Measurements from ENCODE around the gene OLFM2. TPM values are rescaled to one million over a fixed set of nuclear protein-coding genes. Genes with fewer than 3 reads are reported as not detected.
"Not testable (repeated sequence)": the region's sequence is repeated elsewhere in the genome, so short reads cannot be mapped to it uniquely, and the experiment has no call there.

OLFM2 gene
- total and polyA plus RNA-seq, 4 experiments from 2014 or later, result 5.0 to 10.4 (median 9.4) TPM

GRCh38 chr19:9823816-9824215, 112.5 kb downstream of the OLFM2 start:
- intact Hi-C loops (cut with micrococcal nuclease), result no loop called here
- Mint-ChIP-seq H3K36me3 (peaks cover 11 to 14% of the 10 kb centered on the region in 2 donors), H3K4me1 (peaks cover 18 to 47% (median 34%) of the 10 kb centered on the region in 4 donors), H3K27me3 (no peaks in the 10 kb centered on the region), H3K9me3 (no peaks in the 10 kb centered on the region), H3K27ac (peak overlapping the region in 2 of 7 donors; percentile 38 to 64), H3K4me3 (peak overlapping the region in 1 of 8 donors; percentile 30)
- no peaks in the 10 kb centered on the region for H3K36me3 ChIP-seq (ENCODE audit: insufficient read depth, low read length)
- no peak overlapping the region for H3K27ac ChIP-seq (ENCODE audit: low read depth, low read length)
- DNase-seq, result no peak
- POLR2A ChIA-PET (ENCODE audit: partially characterized antibody), result no interaction called here
- no peak overlapping the region for H3K4me3 ChIP-seq (ENCODE audit: low read length in 2 of 2)
- no peaks in the 10 kb centered on the region for H3K9me3 ChIP-seq (ENCODE audit: control insufficient read depth in 1 of 2, low read length in 2 of 2)
- H3K4me1 ChIP-seq (ENCODE audit: insufficient read depth, low read length), result peaks cover 28% of the 10 kb centered on the region
- no peaks in the 10 kb centered on the region for H3K27me3 ChIP-seq (ENCODE audit: insufficient read depth, low read length)
- CTCF ChIA-PET (ENCODE audit: partially characterized antibody), result no interaction called here

GRCh38 chr19:9820034-9820433, 116.3 kb downstream of the OLFM2 start:
- intact Hi-C loops (cut with micrococcal nuclease); H3K36me3 ChIP-seq (ENCODE audit: insufficient read depth, low read length); H3K27me3 Mint-ChIP-seq; CTCF ChIA-PET (ENCODE audit: partially characterized antibody); H3K9me3 Mint-ChIP-seq; H3K27me3 ChIP-seq (ENCODE audit: insufficient read depth, low read length); DNase-seq; H3K9me3 ChIP-seq (ENCODE audit: control insufficient read depth in 1 of 2, low read length in 2 of 2): not testable (repeated sequence)
- peaks cover 19% of the 10 kb centered on the region for H3K4me1 ChIP-seq (ENCODE audit: insufficient read depth, low read length)
- peak overlapping the region; percentile 89 to 95 (median 91) for H3K4me3 Mint-ChIP-seq
- peaks cover 12 to 19% of the 10 kb centered on the region in 2 donors for H3K36me3 Mint-ChIP-seq
- peak overlapping the region; percentile 66 for H3K27ac ChIP-seq (ENCODE audit: low read depth, low read length)
- peak overlapping the region; percentile 24 to 97 (median 95) for H3K27ac Mint-ChIP-seq
- POLR2A ChIA-PET (ENCODE audit: partially characterized antibody), result interaction anchor here (2.0 kb wide), 1 partner anchor 27 kb away, joined by 8 read pairs; no protein-coding TSS in a partner anchor
- peak overlapping the region; percentile 12 to 48 for H3K4me3 ChIP-seq (ENCODE audit: low read length in 2 of 2)
- H3K4me1 Mint-ChIP-seq, result peaks cover 19 to 39% (median 31%) of the 10 kb centered on the region in 4 donors

- Histone ChIP-seq H3K9me3 (ENCODE audit: control insufficient read depth in 1 of 2, low read length in 2 of 2) (no peaks in the 10 kb centered on the region), H3K4me3 (ENCODE audit: low read length in 2 of 2) (peak overlapping the region; percentile 12 to 48), H3K36me3 (ENCODE audit: insufficient read depth, low read length) (no peaks in the 10 kb centered on the region), H3K27me3 (ENCODE audit: insufficient read depth, low read length) (no peaks in the 10 kb centered on the region), H3K27ac (ENCODE audit: low read depth, low read length) (peak overlapping the region; percentile 66), H3K4me1 (ENCODE audit: insufficient read depth, low read length) (peaks cover 19% of the 10 kb centered on the region)
- ChIA-PET POLR2A (ENCODE audit: partially characterized antibody) (interaction anchor here (0.8 to 2.0 kb wide), 8 partner anchors 8 to 1616 kb away, joined by 3 to 25 read pairs (median 8); partner anchors contain the start of genes ODAD3, PIN1, PRKCSH and UBL5), CTCF (ENCODE audit: partially characterized antibody) (no interaction called here)
- intact Hi-C loops (cut with micrococcal nuclease), result loop anchor here (1.0 to 5.0 kb wide), 8 partner anchors 8 to 513 kb away; partner anchors contain the start of genes PIN1, RAVER1, UBL5 and ZNF699
- peaks cover 17 to 23% of the 10 kb centered on the region in 2 donors for H3K36me3 Mint-ChIP-seq
- H3K27me3 Mint-ChIP-seq, result no peaks in the 10 kb centered on the region
- H3K4me3 Mint-ChIP-seq, result peak overlapping the region; percentile 89 to 95 (median 91)
- no peak for DNase-seq
- H3K27ac Mint-ChIP-seq, result peak overlapping the region; percentile 86 to 97 (median 96)
- peaks cover 21 to 39% (median 33%) of the 10 kb centered on the region in 4 donors for H3K4me1 Mint-ChIP-seq
- peaks cover 0 to 5% (median 0%) of the 10 kb centered on the region in 8 donors for H3K9me3 Mint-ChIP-seq
Measured at GRCh38 chr19:9819596-9819909, 116.8 kb downstream of the OLFM2 start.

GRCh38 chr19:9818734-9819595, 117.3 kb downstream of the OLFM2 start, which contains the start of gene FBXL12:
Gene FBXL12, minus strand, starts transcription at chr19:9819079. Its CDS starts 266 bp downstream, at chr19:9818813.
- H3K4me3 ChIP-seq (ENCODE audit: low read length in 2 of 2), result peak within 1 kb of the TSS; percentile 95
- Mint-ChIP-seq H3K9me3 (peaks cover 0 to 5% (median 0%) of the 10 kb centered on the region in 8 donors), H3K36me3 (peaks cover 18 to 24% of the 10 kb centered on the region in 2 donors), H3K4me3 (peak within 1 kb of the TSS; percentile 89 to 95 (median 91)), H3K4me1 (peaks cover 21 to 40% (median 34%) of the 10 kb centered on the region in 4 donors), H3K27me3 (no peaks in the 10 kb centered on the region), H3K27ac (peak within 1 kb of the TSS; percentile 86 to 97 (median 96))
- H3K27ac ChIP-seq (ENCODE audit: low read depth, low read length), result peak within 1 kb of the TSS; percentile 92
- POLR2A ChIA-PET (ENCODE audit: partially characterized antibody), result interaction anchor here (0.7 to 2.0 kb wide), 10 partner anchors 9 to 1616 kb away, joined by 3 to 25 read pairs (median 6); partner anchors contain the start of genes ODAD3, PIN1, PRKCSH and UBL5
- H3K9me3 ChIP-seq (ENCODE audit: control insufficient read depth in 1 of 2, low read length in 2 of 2), result no peaks in the 10 kb centered on the region
- no peaks in the 10 kb centered on the region for H3K27me3 ChIP-seq (ENCODE audit: insufficient read depth, low read length)
- CTCF ChIA-PET (ENCODE audit: partially characterized antibody), result no interaction called here
- H3K36me3 ChIP-seq (ENCODE audit: insufficient read depth, low read length), result no peaks in the 10 kb centered on the region
- H3K4me1 ChIP-seq (ENCODE audit: insufficient read depth, low read length), result peaks cover 19% of the 10 kb centered on the region
- DNase-seq, result peak; percentile 100
- intact Hi-C loops (cut with micrococcal nuclease), result loop anchor here (1.0 to 5.0 kb wide), 8 partner anchors 8 to 513 kb away; partner anchors contain the start of genes PIN1, RAVER1, UBL5 and ZNF699

GRCh38 chr19:9818175-9818733, 118.1 kb downstream of the OLFM2 start:
- Mint-ChIP-seq H3K27me3 (no peaks in the 10 kb centered on the region), H3K27ac (peak overlapping the region; percentile 86 to 97 (median 96)), H3K4me1 (peaks cover 23 to 41% (median 34%) of the 10 kb centered on the region in 4 donors), H3K4me3 (peak overlapping the region; percentile 89 to 95 (median 91)), H3K9me3 (peaks cover 0 to 5% (median 0%) of the 10 kb centered on the region in 8 donors), H3K36me3 (peaks cover 18 to 27% of the 10 kb centered on the region in 2 donors)
- no peak for DNase-seq
- no peaks in the 10 kb centered on the region for H3K9me3 ChIP-seq (ENCODE audit: control insufficient read depth in 1 of 2, low read length in 2 of 2)
- peaks cover 19% of the 10 kb centered on the region for H3K4me1 ChIP-seq (ENCODE audit: insufficient read depth, low read length)
- CTCF ChIA-PET (ENCODE audit: partially characterized antibody), result no interaction called here
- H3K27ac ChIP-seq (ENCODE audit: low read depth, low read length), result peak overlapping the region; percentile 92
- no peaks in the 10 kb centered on the region for H3K27me3 ChIP-seq (ENCODE audit: insufficient read depth, low read length)
- intact Hi-C loops (cut with micrococcal nuclease), result loop anchor here (2.0 to 5.0 kb wide), 2 partner anchors 33 to 514 kb away; partner anchors contain the start of gene RAVER1
- H3K36me3 ChIP-seq (ENCODE audit: insufficient read depth, low read length), result no peaks in the 10 kb centered on the region
- H3K4me3 ChIP-seq (ENCODE audit: low read length in 2 of 2), result peak overlapping the region; percentile 95
- POLR2A ChIA-PET (ENCODE audit: partially characterized antibody), result interaction anchor here (0.7 to 2.0 kb wide), 10 partner anchors 9 to 1617 kb away, joined by 3 to 25 read pairs (median 6); partner anchors contain the start of genes ODAD3, PIN1, PRKCSH and UBL5

- intact Hi-C loops (cut with micrococcal nuclease), result no loop called here
- H3K27ac Mint-ChIP-seq, result peak overlapping the region in 2 of 7 donors; percentile 19 to 47
- ChIA-PET CTCF (ENCODE audit: partially characterized antibody) (no interaction called here), POLR2A (ENCODE audit: partially characterized antibody) (no interaction called here)
- peaks cover 17 to 34% (median 22%) of the 10 kb centered on the region in 4 donors for H3K4me1 Mint-ChIP-seq
- H3K36me3 ChIP-seq (ENCODE audit: insufficient read depth, low read length), result peaks cover 15% of the 10 kb centered on the region
- H3K4me3 ChIP-seq (ENCODE audit: low read length in 2 of 2), result no peak overlapping the region
- peaks cover 40% of the 10 kb centered on the region for H3K4me1 ChIP-seq (ENCODE audit: insufficient read depth, low read length)
- no peak overlapping the region for H3K27ac ChIP-seq (ENCODE audit: low read depth, low read length)
- no peaks in the 10 kb centered on the region for H3K9me3 ChIP-seq (ENCODE audit: control insufficient read depth in 1 of 2, low read length in 2 of 2)
- H3K4me3 Mint-ChIP-seq, result no peak overlapping the region
- peaks cover 20 to 25% of the 10 kb centered on the region in 2 donors for H3K36me3 Mint-ChIP-seq
- DNase-seq, result peak in 1 of 5 donors; percentile 14
- no peaks in the 10 kb centered on the region for H3K27me3 Mint-ChIP-seq
- no peaks in the 10 kb centered on the region for H3K27me3 ChIP-seq (ENCODE audit: insufficient read depth, low read length)
- H3K9me3 Mint-ChIP-seq, result peaks cover 0 to 3% (median 0%) of the 10 kb centered on the region in 8 donors
Measured at GRCh38 chr19:9811139-9811538, 125.2 kb downstream of the OLFM2 start.

Measured in CD4-positive, alpha-beta memory T cell (primary cell).